ENCODE results near the gene FER1L5. TPM values are rescaled to one million over a fixed set of nuclear protein-coding genes. Genes with fewer than 3 reads are reported as not detected.

Gene FER1L5
- total RNA-seq, 1 experiment from 2014 or later, result not detected

DNA sequence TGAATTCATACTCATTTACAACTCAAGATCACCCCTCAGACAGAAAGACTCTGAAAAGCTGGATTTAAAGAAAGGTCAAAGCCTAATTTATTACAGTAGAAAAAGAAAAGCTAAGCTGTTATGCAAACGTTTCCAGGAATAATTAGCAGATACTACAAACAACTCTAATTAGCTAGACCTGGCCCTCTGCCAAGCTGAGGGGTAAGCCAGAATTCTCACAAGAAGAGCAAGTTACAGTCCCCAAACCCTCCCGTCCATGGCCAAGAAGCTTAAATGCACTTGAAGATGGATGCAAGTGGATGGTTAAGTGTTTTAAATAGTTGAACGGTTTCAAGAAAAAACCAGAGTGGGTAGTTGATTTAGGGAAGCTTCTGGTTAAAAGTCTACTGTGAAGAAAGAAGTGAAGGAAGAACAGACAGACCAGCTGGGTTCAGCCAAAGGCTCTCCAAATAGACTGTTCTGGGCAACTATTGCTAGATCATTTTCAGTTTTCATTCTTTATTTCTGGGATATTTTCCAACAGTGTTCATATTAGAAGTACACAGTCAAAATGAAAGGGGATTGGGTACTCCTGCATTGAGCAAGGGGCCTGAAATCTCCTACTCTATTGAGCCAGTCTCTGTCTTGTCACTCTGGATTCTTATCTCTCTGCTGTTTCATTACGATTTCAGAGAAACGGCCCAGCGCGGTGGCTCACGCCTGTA is 92.5 kb downstream of the FER1L5 start:
- DNase-seq (ENCODE audit: extremely low read depth, low read depth), result no peak

DNA sequence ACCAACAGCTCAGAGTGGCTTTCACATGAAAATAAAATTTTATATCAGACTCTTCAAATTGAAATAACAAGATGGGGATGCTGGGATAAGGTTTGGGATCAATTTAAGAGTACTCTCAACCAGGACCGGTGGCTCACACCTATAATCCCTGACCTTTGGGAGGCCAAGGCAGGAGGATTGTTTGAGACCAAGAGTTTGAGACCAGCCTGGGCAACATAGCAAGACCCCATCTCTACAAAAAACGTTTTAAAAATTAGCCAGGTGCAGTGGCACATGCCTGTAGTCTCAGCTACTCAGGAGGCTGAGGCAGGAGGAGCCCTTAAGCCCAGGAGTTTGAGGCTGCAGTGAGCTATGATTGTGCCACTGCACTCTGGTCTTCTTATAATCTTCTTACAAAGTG is 94.7 kb downstream of the FER1L5 start:
- no peak for DNase-seq (ENCODE audit: extremely low read depth, low read depth)

DNA sequence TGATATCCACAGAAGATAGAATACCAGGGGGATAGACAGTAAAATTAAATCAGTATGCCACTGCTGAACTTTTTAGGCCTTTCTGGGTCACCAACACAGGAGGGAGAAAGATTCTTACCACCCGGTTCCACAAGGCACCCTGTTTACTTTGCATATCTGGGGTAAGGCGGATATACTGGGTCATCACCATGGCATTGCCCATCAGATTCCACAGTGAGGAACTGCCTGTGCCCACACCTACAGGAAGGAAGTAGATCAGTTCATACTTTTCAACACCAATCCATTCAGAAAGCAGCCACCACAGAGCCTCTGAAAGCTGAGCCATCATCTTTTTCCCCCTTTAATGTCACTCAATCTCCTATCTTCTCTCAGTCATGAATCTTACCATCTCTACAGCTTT is 95.3 kb downstream of the FER1L5 start:
- DNase-seq (ENCODE audit: extremely low read depth, low read depth), result no peak

DNA sequence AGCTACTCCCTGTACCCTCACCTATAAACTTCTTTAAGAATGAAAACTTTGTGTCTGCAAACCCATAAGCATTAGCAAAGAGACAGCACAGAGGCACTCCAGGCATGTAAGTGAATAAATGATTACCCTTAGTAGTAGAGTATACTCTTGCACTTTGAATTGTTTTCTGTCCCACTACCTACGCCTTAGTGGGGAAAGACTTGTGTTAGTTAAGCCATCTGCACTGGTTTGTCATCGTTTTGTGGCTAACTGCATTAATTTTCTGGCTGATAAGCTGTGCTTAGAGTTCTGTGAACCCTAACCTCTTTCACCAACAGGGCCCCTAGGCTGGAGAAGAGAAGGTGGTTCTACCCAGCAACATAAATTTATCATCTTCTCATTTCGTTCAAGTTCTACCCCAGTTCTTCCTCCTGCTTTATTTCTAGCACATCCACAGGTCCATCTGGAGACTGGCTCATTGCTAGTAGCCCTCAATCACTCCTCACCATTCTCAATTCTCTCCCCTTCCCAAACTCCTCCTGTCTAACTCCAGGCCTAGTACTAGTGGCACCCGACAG is 96.6 kb downstream of the FER1L5 start:
- no peak for DNase-seq (ENCODE audit: extremely low read depth, low read depth)

DNA sequence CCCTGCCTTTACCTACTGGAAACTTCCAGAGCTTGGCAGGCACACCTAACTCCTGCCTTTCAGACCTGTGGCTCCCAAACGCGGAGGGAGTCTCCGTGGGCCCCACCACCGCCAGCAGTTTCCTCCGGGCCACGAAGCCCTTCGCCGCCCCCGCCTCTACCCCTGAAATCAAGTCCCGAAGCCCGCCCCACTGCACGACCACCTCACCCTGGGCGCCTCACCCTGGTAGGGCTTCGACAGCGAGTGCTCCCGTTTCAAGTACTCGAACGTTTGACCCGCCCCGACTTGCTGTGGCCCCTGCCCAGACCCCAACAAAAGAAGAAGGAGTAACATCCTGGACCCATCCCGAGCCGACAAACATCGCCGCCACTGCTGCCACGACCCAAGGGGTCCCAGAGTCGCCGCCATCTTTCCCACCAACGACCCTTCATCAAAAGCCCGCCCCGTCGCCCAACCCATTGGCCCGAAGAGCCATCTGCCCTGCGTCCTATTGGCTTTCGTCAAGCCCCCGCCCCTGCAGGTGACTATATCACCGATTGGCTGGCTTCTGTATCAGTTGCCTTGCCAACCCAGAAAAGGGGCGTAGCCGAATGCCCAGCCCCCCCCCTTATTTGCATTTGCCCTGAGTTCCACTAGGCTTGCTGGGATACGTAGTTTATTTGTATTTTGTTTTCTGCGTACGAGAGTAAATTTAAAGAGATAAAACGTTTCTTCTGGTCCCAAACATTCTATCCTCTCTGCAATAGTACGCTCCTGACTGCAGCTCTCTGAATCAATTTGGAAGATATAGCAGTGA is 97.3 kb downstream of the FER1L5 start, which contains the start of gene LMAN2L:
LMAN2L (minus strand) TSS at position 432 of the 796 bp plus-strand sequence; CDS start at position 408, 24 bp downstream.
- peak; percentile 97 for DNase-seq (ENCODE audit: extremely low read depth, low read depth)

DNA sequence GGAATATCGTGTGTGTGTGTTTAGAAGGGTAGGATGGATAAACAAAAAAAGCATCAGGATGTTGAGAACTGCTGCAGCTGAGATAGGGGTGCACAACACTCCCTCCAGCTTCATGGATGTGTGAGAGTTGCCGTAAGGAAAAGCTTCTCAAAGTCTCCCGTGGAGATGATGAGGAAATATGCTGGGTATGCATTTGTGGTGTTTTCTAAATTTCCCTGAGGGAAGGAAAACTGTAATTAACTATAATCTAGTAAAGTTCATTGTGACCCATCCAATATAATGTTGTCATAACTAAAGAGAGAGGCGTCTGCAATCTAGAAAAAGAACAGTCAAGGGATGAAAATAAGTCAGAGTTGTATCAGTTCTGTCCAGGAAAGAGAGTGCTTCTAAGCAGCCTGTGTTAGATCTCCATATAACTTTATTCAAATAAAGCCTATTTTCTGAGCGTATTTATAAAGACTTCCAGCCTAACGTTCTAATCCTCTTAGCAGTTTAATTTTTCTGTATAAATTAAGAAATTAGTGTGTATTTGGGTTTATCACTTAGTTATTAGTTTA is 104.6 kb downstream of the FER1L5 start:
- no peak for DNase-seq (ENCODE audit: extremely low read depth, low read depth)

DNA sequence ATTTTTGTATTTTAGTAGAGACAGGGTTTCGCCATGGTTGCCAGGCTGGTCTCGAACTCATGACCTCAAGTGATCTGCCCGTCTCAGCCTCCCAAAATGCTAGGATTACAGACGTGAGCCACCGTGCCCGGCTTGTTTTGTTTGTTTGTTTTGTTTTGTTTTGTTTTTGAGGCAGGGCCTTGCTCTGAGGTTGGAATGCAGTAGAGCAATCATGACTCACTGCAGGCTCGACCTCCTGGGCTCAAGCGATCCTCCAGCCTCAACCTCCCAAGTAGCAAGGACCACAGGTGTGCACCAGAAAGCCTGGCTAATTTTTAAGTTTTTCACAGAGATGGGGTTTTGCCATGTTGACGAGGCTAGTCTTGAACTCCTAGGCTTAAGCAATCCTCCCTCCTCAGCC is 109.2 kb downstream of the FER1L5 start:
- no peak for DNase-seq (ENCODE audit: extremely low read depth, low read depth)

DNA sequence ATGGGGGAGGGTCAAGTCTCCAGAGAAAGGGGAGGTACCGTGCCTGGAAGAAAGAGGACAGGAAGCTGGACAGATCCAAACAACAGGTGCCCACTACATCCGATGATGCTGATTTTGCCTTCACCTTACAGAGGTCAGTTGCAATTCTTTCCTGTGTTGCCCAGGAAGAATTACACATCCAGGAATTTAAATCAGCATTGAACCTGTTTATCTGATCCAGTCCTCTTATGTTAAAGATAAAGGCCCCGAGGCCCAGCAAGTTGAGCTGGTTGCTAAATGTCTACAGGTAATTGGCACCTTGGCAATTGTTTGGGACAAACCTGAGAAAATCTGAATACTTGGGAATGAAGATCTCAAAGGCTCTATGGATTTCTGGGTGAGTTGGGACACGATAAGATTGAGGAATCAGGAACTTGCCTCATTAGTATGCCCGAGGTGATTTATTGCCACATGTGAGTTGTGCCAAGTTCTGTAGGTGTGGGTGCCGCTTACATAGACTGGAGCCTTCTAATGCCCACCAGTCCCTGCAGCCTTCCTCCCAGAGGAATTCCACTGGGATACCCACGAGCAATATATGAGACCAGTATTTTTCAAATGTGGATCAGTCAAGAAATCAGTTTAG is 111.2 kb downstream of the FER1L5 start:
- no peak for DNase-seq (ENCODE audit: extremely low read depth, low read depth)

DNA sequence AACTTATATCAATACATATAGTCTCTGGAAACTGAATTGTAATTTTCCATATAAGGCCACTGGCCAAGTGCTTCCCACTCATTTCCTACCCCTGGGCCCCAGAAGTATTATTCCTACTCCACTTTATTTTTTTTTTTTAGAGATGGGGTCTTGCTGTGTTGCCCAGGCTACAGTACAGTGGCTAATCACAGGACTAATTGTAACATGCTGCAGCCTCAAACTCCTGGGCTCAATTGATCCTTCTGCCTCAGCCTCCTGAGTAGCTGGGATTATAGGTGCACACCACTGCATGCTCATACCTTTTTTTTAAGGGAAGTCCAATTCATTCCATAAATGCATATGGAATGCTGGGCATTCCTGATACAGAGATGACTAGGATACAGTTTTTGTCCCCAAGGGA is 111.8 kb downstream of the FER1L5 start:
- no peak for DNase-seq (ENCODE audit: extremely low read depth, low read depth)

Other genes with a start within 250 kb of the FER1L5 start
- gene NEURL3, start 137.4 kb upstream of the FER1L5 start, total RNA-seq (2014; rRNA removed; shearing (Covaris generic)), result not detected in 2 replicates
- gene ARID5A, start 106.0 kb upstream of the FER1L5 start, total RNA-seq (2014; rRNA removed; shearing (Covaris generic)), result 0.89 and 0.99 TPM in 2 replicates
- 25.1 and 30.5 TPM in 2 replicates for gene KANSL3, start 4.5 kb upstream of the FER1L5 start, total RNA-seq (2014; rRNA removed; shearing (Covaris generic))
- gene LMAN2L, start 97.3 kb downstream of the FER1L5 start, total RNA-seq (2014; rRNA removed; shearing (Covaris generic)), result 13.2 and 14.3 TPM in 2 replicates
- gene CNNM4, start 118.1 kb downstream of the FER1L5 start, total RNA-seq (2014; rRNA removed; shearing (Covaris generic)), result 7.6 and 9.1 TPM in 2 replicates
- gene CNNM3, start 173.5 kb downstream of the FER1L5 start, total RNA-seq (2014; rRNA removed; shearing (Covaris generic)), result 8.3 and 10.5 TPM in 2 replicates
- 4.6 and 5.3 TPM in 2 replicates for gene ANKRD23, start 201.3 kb downstream of the FER1L5 start, total RNA-seq (2014; rRNA removed; shearing (Covaris generic))
- 13.2 and 15.1 TPM in 2 replicates for gene ANKRD39, start 215.3 kb downstream of the FER1L5 start, total RNA-seq (2014; rRNA removed; shearing (Covaris generic))
- gene SEMA4C, start 227.3 kb downstream of the FER1L5 start, total RNA-seq (2014; rRNA removed; shearing (Covaris generic)), result 19.9 and 21.1 TPM in 2 replicates

All from NCI-H460 (cell line).